Measurements from ENCODE around the gene SRP9. TPM values are rescaled to one million over a fixed set of nuclear protein-coding genes. Genes with fewer than 3 reads are reported as not detected.
A peak's percentile ranks its signal among the peaks of the same experiment; 100 is the strongest.

SRP9 gene
- 292 TPM for total RNA-seq

- peak; percentile 99 for DNase-seq (ENCODE audit: low spot score)
Measured at GRCh38 chr1:225777583-225778336, at the start of gene SRP9. Gene SRP9 (plus strand): TSS chr1:225777826. CDS start chr1:225777941, 115 bp downstream.

GRCh38 chr1:225731491-225731890, 46.1 kb upstream of the SRP9 start:
- no peak for DNase-seq (ENCODE audit: low spot score)

GRCh38 chr1:225733254-225733653, 44.4 kb upstream of the SRP9 start:
- peak; percentile 39 for DNase-seq (ENCODE audit: low spot score)

- DNase-seq (ENCODE audit: low spot score) = peak; percentile 42
Measured at GRCh38 chr1:225735252-225736149, 42.1 kb upstream of the SRP9 start.

- DNase-seq (ENCODE audit: low spot score) = no peak
Measured at GRCh38 chr1:225736437-225737098, 41.1 kb upstream of the SRP9 start.

GRCh38 chr1:225737161-225737560, 40.5 kb upstream of the SRP9 start:
- DNase-seq (ENCODE audit: low spot score) = no peak

GRCh38 chr1:225737866-225738265, 39.8 kb upstream of the SRP9 start:
- DNase-seq (ENCODE audit: low spot score) = no peak

- DNase-seq (ENCODE audit: low spot score) = no peak
Measured at GRCh38 chr1:225738763-225739162, 38.9 kb upstream of the SRP9 start.

- no peak for DNase-seq (ENCODE audit: low spot score)
Measured at GRCh38 chr1:225739542-225740107, 38.0 kb upstream of the SRP9 start.

GRCh38 chr1:225744745-225745144, 32.9 kb upstream of the SRP9 start:
- no peak for DNase-seq (ENCODE audit: low spot score)

- no peak for DNase-seq (ENCODE audit: low spot score)
Measured at GRCh38 chr1:225745273-225745672, 32.4 kb upstream of the SRP9 start.

- peak; percentile 81 for DNase-seq (ENCODE audit: low spot score)
Measured at GRCh38 chr1:225746361-225747179, 31.1 kb upstream of the SRP9 start.

- no peak for DNase-seq (ENCODE audit: low spot score)
Measured at GRCh38 chr1:225747566-225747965, 30.1 kb upstream of the SRP9 start.

GRCh38 chr1:225748529-225748928, 29.1 kb upstream of the SRP9 start:
- DNase-seq (ENCODE audit: low spot score) = no peak

GRCh38 chr1:225749706-225750105, 27.9 kb upstream of the SRP9 start:
- DNase-seq (ENCODE audit: low spot score) = no peak

GRCh38 chr1:225750420-225750819, 27.2 kb upstream of the SRP9 start:
- no peak for DNase-seq (ENCODE audit: low spot score)

GRCh38 chr1:225750875-225751824, 26.5 kb upstream of the SRP9 start:
- DNase-seq (ENCODE audit: low spot score) = no peak

GRCh38 chr1:225752245-225752644, 25.4 kb upstream of the SRP9 start:
- no peak for DNase-seq (ENCODE audit: low spot score)

GRCh38 chr1:225754940-225755641, 22.5 kb upstream of the SRP9 start:
- DNase-seq (ENCODE audit: low spot score) = no peak
